RWPE1 (cell line): ENCODE data around the gene ESAM.

Source experiments
- CTCF ChIA-PET: fragments of 350-600 bp; sonication (Branson Sonifier 250); formaldehyde crosslinking; extraction: SDS; loops from one replicate; lab custom pipeline; 2021; lab: Yijun Ruan, JAX
- POLR2A ChIA-PET: fragments of 400-600 bp; formaldehyde crosslinking; extraction: SDS; loops from one replicate; lab custom pipeline; 2020; ENCODE audit warnings: antibody characterized with exemption; ENCODE audit not compliant: low non-redundant PET; lab: Yijun Ruan, JAX
- DNase-seq: peaks from one replicate; pipeline ENCODE4 v3.0.0; 2012; ENCODE audit warnings: low spot score
- H3K27ac ChIP-seq: fragments of 450-650 bp; 2 replicates; pipeline ENCODE4 v1.5.1; 2017
- TF ChIP-seq, protein P1 (sequence below): fragments of 450-650 bp; conservative IDR thresholded peaks from 2 replicates; pipeline ENCODE4 v1.5.1; 2017; ENCODE audit warnings: low read depth, mild to moderate bottlenecking

ESAM gene, protein sequence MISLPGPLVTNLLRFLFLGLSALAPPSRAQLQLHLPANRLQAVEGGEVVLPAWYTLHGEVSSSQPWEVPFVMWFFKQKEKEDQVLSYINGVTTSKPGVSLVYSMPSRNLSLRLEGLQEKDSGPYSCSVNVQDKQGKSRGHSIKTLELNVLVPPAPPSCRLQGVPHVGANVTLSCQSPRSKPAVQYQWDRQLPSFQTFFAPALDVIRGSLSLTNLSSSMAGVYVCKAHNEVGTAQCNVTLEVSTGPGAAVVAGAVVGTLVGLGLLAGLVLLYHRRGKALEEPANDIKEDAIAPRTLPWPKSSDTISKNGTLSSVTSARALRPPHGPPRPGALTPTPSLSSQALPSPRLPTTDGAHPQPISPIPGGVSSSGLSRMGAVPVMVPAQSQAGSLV

DNA sequence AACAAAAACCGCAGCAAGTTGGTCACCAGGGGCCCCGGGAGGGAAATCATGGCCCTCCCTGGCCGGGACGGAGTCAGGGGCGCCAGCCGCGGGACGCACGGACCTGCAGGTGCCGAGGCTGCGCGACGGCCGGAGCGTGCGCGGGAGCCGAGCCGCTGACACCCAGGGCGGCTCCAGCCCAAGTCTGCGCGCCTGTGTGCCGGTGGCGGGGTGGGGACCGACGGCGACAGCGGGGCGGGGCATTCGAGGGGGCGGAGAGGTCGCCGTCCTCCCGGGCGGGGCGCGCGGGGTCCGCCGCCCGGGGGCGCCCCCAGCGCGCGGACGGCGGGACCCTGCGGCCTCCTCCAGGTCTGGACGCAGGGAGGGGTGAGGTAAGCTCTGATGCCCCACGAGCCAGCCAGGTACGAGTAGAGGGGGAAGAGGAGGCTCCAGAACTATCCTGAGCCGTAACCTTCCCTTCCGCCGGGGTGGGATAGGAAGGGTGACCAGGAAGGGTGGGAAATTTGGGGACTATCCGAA is at the start of gene ESAM:
Gene ESAM, minus strand, starts transcription at position 186 of the 519 bp plus-strand sequence. Its CDS starts 136 bp downstream, at position 50.
- no peak for DNase-seq
- CTCF ChIA-PET, result interaction anchor here (0.5 to 2.8 kb wide), 12 partner anchors 9 to 129 kb away, joined by 3 to 18 read pairs (median 4); partner anchors contain the start of genes SIAE, SPA17 and VSIG2
- TF ChIP-seq, protein P1, sequence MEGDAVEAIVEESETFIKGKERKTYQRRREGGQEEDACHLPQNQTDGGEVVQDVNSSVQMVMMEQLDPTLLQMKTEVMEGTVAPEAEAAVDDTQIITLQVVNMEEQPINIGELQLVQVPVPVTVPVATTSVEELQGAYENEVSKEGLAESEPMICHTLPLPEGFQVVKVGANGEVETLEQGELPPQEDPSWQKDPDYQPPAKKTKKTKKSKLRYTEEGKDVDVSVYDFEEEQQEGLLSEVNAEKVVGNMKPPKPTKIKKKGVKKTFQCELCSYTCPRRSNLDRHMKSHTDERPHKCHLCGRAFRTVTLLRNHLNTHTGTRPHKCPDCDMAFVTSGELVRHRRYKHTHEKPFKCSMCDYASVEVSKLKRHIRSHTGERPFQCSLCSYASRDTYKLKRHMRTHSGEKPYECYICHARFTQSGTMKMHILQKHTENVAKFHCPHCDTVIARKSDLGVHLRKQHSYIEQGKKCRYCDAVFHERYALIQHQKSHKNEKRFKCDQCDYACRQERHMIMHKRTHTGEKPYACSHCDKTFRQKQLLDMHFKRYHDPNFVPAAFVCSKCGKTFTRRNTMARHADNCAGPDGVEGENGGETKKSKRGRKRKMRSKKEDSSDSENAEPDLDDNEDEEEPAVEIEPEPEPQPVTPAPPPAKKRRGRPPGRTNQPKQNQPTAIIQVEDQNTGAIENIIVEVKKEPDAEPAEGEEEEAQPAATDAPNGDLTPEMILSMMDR, result no peak
- no peak within 1 kb of the TSS for H3K27ac ChIP-seq
- POLR2A ChIA-PET, result interaction anchor here (0.6 kb wide), 1 partner anchor 45 kb away, joined by 5 read pairs; no protein-coding TSS in a partner anchor

DNA sequence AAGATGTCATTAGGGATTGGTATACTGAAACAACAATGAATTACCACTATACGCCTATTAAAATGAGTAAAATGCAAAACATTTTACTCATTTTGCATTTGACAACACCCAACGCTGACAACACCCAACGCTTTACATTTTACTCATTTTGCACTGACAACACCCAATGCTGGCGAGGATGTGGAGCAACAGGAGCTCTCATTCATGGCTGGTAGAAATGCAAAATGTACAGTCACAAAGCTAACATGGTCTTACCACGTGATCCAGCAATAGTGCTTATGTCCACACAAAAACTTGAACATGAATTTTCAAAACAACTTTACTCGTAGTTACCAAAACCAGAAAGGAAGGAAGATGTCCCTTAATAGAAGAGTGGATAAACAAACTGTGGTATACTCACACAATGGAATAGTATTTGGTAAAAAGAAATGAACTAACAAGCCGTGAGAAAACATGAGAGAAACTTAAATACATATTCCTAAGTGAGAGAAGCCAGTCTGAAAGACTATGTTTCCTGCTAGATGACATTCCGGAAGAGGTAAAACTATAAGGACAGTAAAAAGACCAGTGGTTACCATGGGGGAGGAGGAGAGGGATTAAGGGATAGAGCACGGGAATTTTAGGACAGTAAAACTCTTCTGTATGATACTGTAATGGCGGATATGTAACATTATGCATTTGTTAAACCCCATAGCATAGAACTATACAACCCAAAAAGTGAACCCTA is 49.5 kb upstream of the ESAM start:
- TF ChIP-seq, protein P1, result no peak
- POLR2A ChIA-PET, result no interaction called here

DNA sequence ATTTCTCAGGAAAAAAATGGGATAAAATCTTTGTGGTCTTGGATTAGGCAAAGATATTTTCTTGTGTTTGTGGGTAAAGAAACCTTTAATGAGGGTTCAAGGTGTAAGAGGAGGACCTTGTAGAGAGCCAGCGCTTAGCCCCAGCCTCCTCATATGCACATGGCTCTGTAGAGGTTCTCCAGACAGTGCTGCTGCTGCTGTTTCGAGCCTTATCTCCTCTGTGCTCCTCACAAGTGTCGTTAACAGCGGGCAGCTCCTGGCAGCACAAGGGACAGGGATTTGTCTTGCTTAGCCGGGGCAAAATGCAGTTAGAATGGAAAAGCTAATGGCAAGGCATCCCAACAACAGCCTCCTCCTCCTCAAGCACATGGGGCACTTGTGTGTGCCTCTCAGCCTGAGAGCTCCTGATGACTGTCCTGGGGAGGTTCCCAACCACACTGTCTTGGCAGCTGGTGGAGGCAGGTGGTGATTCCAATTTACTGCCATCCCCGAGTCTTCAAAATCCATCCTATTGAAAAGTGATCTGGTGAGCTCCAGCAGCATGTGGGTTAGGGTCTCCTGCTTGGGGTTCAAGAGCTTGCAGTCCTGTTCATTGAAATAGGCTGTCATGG is 45.7 kb upstream of the ESAM start:
- ChIA-PET CTCF (no interaction called here), POLR2A (no interaction called here)
- TF ChIP-seq, protein P1, result no peak
- H3K27ac ChIP-seq, result no peak overlapping the region
- no peak for DNase-seq

More for the DNA sequence above, 49.5 kb upstream of the ESAM start:
- H3K27ac ChIP-seq, result no peak overlapping the region
- CTCF ChIA-PET, result interaction anchor here (0.6 kb wide), 1 partner anchor 315 kb away, joined by 3 read pairs; no protein-coding TSS in a partner anchor
- DNase-seq, result no peak

DNA sequence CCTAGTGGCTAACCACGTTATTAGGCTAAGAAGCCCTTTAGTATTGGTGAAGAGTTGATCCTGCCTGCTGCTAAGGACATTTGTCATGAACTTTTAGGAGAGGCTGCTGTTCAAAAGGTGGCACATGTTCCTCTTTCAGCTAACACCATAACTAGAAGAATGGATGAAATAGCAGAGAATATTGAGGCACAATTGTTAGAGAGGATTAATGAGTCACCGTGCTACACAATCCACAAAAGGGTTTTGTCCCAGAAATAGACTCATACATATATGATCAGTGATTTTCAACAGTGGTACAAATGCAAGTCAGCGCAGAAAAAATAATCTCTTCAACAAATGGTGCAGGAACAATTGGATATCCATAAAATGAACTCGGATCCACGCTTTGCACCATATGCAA is 45.1 kb upstream of the ESAM start:
- POLR2A ChIA-PET, result interaction anchor here (0.6 kb wide), 1 partner anchor 45 kb away, joined by 5 read pairs; no protein-coding TSS in a partner anchor

DNA sequence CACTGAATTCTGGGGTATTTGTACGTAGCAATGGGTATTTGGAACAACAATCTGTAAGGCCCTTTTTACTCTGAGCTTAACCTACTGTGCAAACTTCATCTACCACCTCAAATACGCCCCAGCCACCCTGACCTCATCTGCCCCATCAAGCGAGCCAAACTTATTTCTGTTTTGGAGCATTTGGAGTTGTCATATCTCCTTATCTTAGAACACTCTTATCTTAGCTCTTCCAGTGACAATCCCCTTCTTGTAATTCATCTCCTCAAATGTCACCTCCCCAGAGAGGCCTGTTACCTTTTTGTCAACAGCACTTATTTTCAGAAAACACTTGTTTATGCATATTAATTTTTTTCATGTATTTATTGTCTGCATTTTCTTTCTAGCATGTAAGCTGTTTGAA is 42.8 kb upstream of the ESAM start:
- ChIA-PET POLR2A (no interaction called here), CTCF (interaction anchor here (1.2 kb wide), 1 partner anchor 49 kb away, joined by 3 read pairs; no protein-coding TSS in a partner anchor)
- TF ChIP-seq, protein P1, result no peak
- no peak overlapping the region for H3K27ac ChIP-seq
- no peak for DNase-seq

More for the DNA sequence above, 45.1 kb upstream of the ESAM start:
- DNase-seq, result no peak
- CTCF ChIA-PET, result interaction anchor here (0.9 kb wide), 1 partner anchor 29 kb away, joined by 8 read pairs; no protein-coding TSS in a partner anchor
- no peak overlapping the region for H3K27ac ChIP-seq
- TF ChIP-seq, protein P1, result no peak
